GM19035 (cell line): ENCODE data around the gene C22orf39.

Source experiments
- ATAC-seq: cut with Tn5 transposase; IDR thresholded peaks from one replicate; pipeline ENCODE4 v1.9.1; 2021; ENCODE audit not compliant: unreplicated experiment

Gene C22orf39

GRCh38 chr22:19447330-19448075 lies at the start of gene C22orf39:
Gene C22orf39, minus strand, starts transcription at chr22:19447711. Its CDS starts 23 bp downstream, at chr22:19447688.
- peak; percentile 76 for ATAC-seq

GRCh38 chr22:19497245-19497644 lies 49.7 kb upstream of the C22orf39 start:
- no peak for ATAC-seq

- ATAC-seq, result no peak
These were observed 48.8 kb upstream of the C22orf39 start for GRCh38 chr22:19496324-19496630.

- no peak for ATAC-seq
These were observed 48.2 kb upstream of the C22orf39 start for GRCh38 chr22:19495562-19496323.

- no peak for ATAC-seq
These were observed 47.2 kb upstream of the C22orf39 start for GRCh38 chr22:19494676-19495173.

- ATAC-seq, result no peak
These were observed 46.6 kb upstream of the C22orf39 start for GRCh38 chr22:19494001-19494560.

- no peak for ATAC-seq
These were observed 45.1 kb upstream of the C22orf39 start for GRCh38 chr22:19492504-19493174.

GRCh38 chr22:19490628-19491230 lies 43.2 kb upstream of the C22orf39 start:
- no peak for ATAC-seq

GRCh38 chr22:19488884-19489843 lies 41.7 kb upstream of the C22orf39 start:
- ATAC-seq, result no peak

GRCh38 chr22:19488285-19488684 lies 40.8 kb upstream of the C22orf39 start:
- no peak for ATAC-seq

GRCh38 chr22:19483481-19484244 lies 36.2 kb upstream of the C22orf39 start:
- no peak for ATAC-seq

- no peak for ATAC-seq
These were observed 34.8 kb upstream of the C22orf39 start for GRCh38 chr22:19482297-19482696.

GRCh38 chr22:19480789-19481188 lies 33.3 kb upstream of the C22orf39 start:
- no peak for ATAC-seq

- no peak for ATAC-seq
These were observed 32.7 kb upstream of the C22orf39 start for GRCh38 chr22:19480173-19480568.

- peak; percentile 91 for ATAC-seq
These were observed 32.1 kb upstream of the C22orf39 start, which contains the start of gene CDC45 for GRCh38 chr22:19479355-19480172. Gene CDC45, plus strand, starts transcription at chr22:19479920. Its CDS starts 49 bp downstream, at chr22:19479969.

- ATAC-seq, result peak; percentile 54
These were observed 31.4 kb upstream of the C22orf39 start, which contains the start of gene UFD1 for GRCh38 chr22:19478901-19479354. Gene UFD1, minus strand, starts transcription at chr22:19479193. Its CDS starts 108 bp downstream, at chr22:19479085.

- no peak for ATAC-seq
These were observed 30.8 kb upstream of the C22orf39 start for GRCh38 chr22:19478045-19478900.
